Pancreas (tissue), 10 donors: ENCODE data around the gene PIAS2. TPM values are rescaled to one million over a fixed set of nuclear protein-coding genes. Genes with fewer than 3 reads are reported as not detected.

Experiments used
- ATAC-seq, 4 donors: fragments of 200-7000 bp; cut with Tn5 transposase; one replicate each; pipeline versions ENCODE4 v1.8.0 to v1.9.1; 2020; ENCODE audit warnings: mild to moderate bottlenecking in 4 of 4, moderate library complexity in 4 of 4
- DNase-seq, 6 donors: peaks; one replicate each; pipeline ENCODE4 v3.0.0-alpha.2; 2020
- FAIRE-seq: peaks from 2 replicates; lab custom pipeline; 2012; peaks lifted over from hg19 to GRCh38; lab: Jason Lieb, UNC
- H3K27ac ChIP-seq, 4 donors: fragments of 200-600 bp; sonication (generic); 1 replicate in 3 of 4; 2 replicates in 1 of 4; pipeline versions ENCODE4 v1.5.0 to v1.8.0; 2020
- H3K27me3 ChIP-seq, 4 donors: fragments of 200-600 bp; one replicate each; pipeline ENCODE4 v1.8.0; 2021
- H3K36me3 ChIP-seq, 3 donors: fragments of 200-600 bp; sonication (generic) in 1 of 3; one replicate each; pipeline versions ENCODE4 v1.5.0 to v1.8.0; 2020 to 2021
- H3K4me1 ChIP-seq, 3 donors: fragments of 200-600 bp; one replicate each; pipeline ENCODE4 v1.8.0; 2021
- H3K4me3 ChIP-seq, 4 donors: fragments of 200-600 bp; sonication (generic) in 2 of 4; one replicate each; pipeline versions ENCODE4 v1.5.0 to v1.8.0; 2020 to 2021
- H3K9me3 ChIP-seq, 4 donors: fragments of 200-600 bp; one replicate each; pipeline ENCODE4 v1.8.0; 2021
- WGBS, 2 donors: extraction: QIAGEN DNeasy Blood & Tissue Kit; methylation state at CpG; one replicate each; pipeline ENCODE4 v1.1.7; 2013; 5-methylcytosine and 5-hydroxymethylcytosine counted together
- intact Hi-C, 3 donors: fragments of 100-400 bp; cut with DNase I; formaldehyde crosslinking; loops; one replicate each; pipeline versions ENCODE4 v1.11.1 to v1.14.2; 2022
- polyA plus RNA-seq, 2 donors: library from polyadenylated mRNA; stranded (reverse); fragments of 200-250 nt; gene quantifications; one replicate each; pipeline ENCODE4 v1.2.3, GENCODE V29; 2013
- total RNA-seq, 6 donors: library from RNA; stranded (reverse); fragmentation: NEBNext Ultra II Directional in 4 of 6; extraction: Animal tissue kit (Norgen Biotek cat#: 25700) in 4 of 6; gene quantifications; one replicate each; pipeline versions ENCODE4 v1.2.1 to v1.2.4, GENCODE V29; 2021 to 2023
- TF ChIP-seq, protein P1 (sequence below), 4 donors: fragments of 200-600 bp; sonication (generic) in 3 of 4; IDR thresholded peaks; one replicate each; pipeline versions ENCODE4 v1.5.0 to v1.8.0; 2021; ENCODE audit warnings: antibody characterized with exemption in 4 of 4
- donor health status: healthy with polysubstance abuse.
- donor health status: DM: no; HTN: no; CAD: no; lungs with moderate emphysema.
- donor health status: DM: no; HTN: no; CAD: no.
- donor health status: control.
- donor health status: control.
- donor health status: Bipolar disorder and iron deficiency.
- donor health status: DM: yes; HTN: yes; CAD: no.
- donor health status: DM: no; HTN: no; CAD: no.
- donor health status: DM: no; HTN: no; CAD: no.
- donor health status: DM: yes; HTN: yes; CAD: no.

PIAS2 gene
- total and polyA plus RNA-seq, 8 donors: 2.8 to 17.6 (median 11.4) TPM

- no peak overlapping the region for H3K27ac ChIP-seq
- TF ChIP-seq, protein P1, sequence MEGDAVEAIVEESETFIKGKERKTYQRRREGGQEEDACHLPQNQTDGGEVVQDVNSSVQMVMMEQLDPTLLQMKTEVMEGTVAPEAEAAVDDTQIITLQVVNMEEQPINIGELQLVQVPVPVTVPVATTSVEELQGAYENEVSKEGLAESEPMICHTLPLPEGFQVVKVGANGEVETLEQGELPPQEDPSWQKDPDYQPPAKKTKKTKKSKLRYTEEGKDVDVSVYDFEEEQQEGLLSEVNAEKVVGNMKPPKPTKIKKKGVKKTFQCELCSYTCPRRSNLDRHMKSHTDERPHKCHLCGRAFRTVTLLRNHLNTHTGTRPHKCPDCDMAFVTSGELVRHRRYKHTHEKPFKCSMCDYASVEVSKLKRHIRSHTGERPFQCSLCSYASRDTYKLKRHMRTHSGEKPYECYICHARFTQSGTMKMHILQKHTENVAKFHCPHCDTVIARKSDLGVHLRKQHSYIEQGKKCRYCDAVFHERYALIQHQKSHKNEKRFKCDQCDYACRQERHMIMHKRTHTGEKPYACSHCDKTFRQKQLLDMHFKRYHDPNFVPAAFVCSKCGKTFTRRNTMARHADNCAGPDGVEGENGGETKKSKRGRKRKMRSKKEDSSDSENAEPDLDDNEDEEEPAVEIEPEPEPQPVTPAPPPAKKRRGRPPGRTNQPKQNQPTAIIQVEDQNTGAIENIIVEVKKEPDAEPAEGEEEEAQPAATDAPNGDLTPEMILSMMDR (IDR thresholded peaks at IDR 0.05): no peak
- no peak for ATAC-seq
- no peak overlapping the region for H3K4me3 ChIP-seq
- H3K27me3 ChIP-seq: no peaks in the 10 kb centered on the region
- no peaks in the 10 kb centered on the region for H3K9me3 ChIP-seq
- DNase-seq: no peak
- H3K4me1 ChIP-seq: no peaks in the 10 kb centered on the region
- no peaks in the 10 kb centered on the region for H3K36me3 ChIP-seq
- intact Hi-C loops: no loop called here
- no peak for FAIRE-seq
Measured at GRCh38 chr18:46856973-46857372, 60.3 kb downstream of the PIAS2 start.

- intact Hi-C loops: no loop called here
- ATAC-seq (no peak), FAIRE-seq (no peak), DNase-seq (no peak)
- Histone ChIP-seq H3K27me3 (no peaks in the 10 kb centered on the region), H3K4me3 (no peak overlapping the region), H3K4me1 (no peaks in the 10 kb centered on the region), H3K9me3 (no peaks in the 10 kb centered on the region), H3K27ac (no peak overlapping the region), H3K36me3 (no peaks in the 10 kb centered on the region)
- TF ChIP-seq, protein P1 (IDR thresholded peaks at IDR 0.05): no peak
Measured at GRCh38 chr18:46849007-46849406, 68.3 kb downstream of the PIAS2 start.

DNA sequence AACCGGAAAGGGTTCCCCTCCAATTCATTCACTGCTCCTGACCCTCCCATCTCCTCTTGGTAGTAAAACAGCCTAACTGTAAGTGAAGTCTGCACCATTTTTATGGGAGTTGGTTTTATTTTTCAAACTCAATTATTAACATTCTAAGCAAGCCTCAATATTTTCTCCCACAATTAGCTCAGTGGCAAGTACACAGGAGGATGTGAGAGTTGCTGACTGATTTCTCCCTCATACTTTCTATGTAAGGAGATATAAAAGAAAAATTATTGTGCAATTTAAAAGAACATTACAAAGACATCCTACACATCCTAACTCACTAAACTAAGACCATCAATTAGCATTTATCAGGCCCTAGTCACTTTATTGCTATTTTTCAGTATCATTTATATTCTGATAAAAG lies 73.9 kb downstream of the PIAS2 start:
- no peaks in the 10 kb centered on the region for H3K4me1 ChIP-seq
- WGBS, 2 donors: 95 to 100% methylated on average over 1 of the region's 1 CpG
- ATAC-seq (no peak), FAIRE-seq (no peak), DNase-seq (no peak)
- TF ChIP-seq, protein P1 (IDR thresholded peaks at IDR 0.05): no peak
- no peaks in the 10 kb centered on the region for H3K9me3 ChIP-seq
- no peak overlapping the region for H3K4me3 ChIP-seq
- H3K36me3 ChIP-seq: no peaks in the 10 kb centered on the region
- H3K27ac ChIP-seq: no peak overlapping the region
- intact Hi-C loops: no loop called here
- no peaks in the 10 kb centered on the region for H3K27me3 ChIP-seq

DNA sequence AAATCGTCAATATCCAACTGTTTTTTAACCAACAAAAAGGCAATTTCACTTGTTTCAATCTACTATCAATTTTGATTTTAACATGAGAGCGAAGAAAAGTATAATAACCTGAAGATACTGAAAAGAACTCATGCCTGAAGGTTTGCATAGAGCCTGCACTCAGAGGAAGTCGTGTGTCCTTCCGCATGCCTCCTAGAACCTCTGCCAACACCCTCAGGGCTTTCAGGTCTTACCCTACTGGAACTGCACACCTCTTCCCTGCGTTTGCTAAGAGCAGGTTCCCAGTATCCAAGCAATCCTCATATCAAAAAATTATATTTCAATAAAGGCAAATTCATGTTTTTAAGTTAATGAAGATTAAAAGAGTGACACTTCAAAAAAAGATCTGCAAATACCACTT lies 74.7 kb downstream of the PIAS2 start:
- no peak overlapping the region for H3K27ac ChIP-seq
- WGBS, 2 donors: 93% methylated on average over 5 of the region's 5 CpGs
- no peaks in the 10 kb centered on the region for H3K27me3 ChIP-seq
- intact Hi-C loops: no loop called here
- no peaks in the 10 kb centered on the region for H3K4me1 ChIP-seq
- no peaks in the 10 kb centered on the region for H3K36me3 ChIP-seq
- no peak for DNase-seq
- no peak for FAIRE-seq
- TF ChIP-seq, protein P1 (IDR thresholded peaks at IDR 0.05): no peak
- H3K4me3 ChIP-seq: no peak overlapping the region
- no peaks in the 10 kb centered on the region for H3K9me3 ChIP-seq
- ATAC-seq: no peak

DNA sequence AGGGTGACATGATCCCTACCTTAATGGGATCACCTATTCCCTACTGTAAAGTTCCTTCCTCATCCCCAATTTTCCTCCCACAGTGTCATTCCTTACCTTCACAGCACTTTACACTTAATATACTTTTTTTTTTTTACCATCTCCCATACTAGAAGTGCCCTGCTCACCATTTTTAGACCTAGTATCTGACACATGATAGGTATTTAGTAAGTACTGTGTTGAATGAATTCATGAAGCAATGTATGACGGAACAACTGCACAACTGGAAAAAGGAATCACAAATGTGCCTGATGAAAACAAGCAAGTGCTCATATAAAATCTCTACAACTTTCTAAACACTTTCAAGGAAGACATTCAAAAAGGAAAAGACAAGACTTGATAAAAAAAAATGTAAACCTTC lies 83.4 kb downstream of the PIAS2 start:
- ATAC-seq (no peak), DNase-seq (no peak), FAIRE-seq (no peak)
- Histone ChIP-seq H3K4me1 (no peaks in the 10 kb centered on the region), H3K9me3 (no peaks in the 10 kb centered on the region), H3K36me3 (no peaks in the 10 kb centered on the region), H3K27me3 (no peaks in the 10 kb centered on the region), H3K4me3 (no peak overlapping the region), H3K27ac (no peak overlapping the region)
- TF ChIP-seq, protein P1 (IDR thresholded peaks at IDR 0.05): no peak
- intact Hi-C loops: no loop called here
- 96 to 100% methylated on average over 1 of the region's 1 CpG for WGBS, 2 donors
